Stimulated activated CD4-positive, alpha-beta T cell treated with anti-CD3 and anti-CD28 coated beads, Interleukin-1b, Interleukin-23, amount 100 ng/mL, for 1 hour (primary cell): ENCODE results near the gene ARHGEF17.

ENCODE experiments used
- DNase-seq, 2 donors: peaks; one replicate each; pipeline ENCODE4 v3.0.0-alpha.2; 2020; ENCODE audit warnings: low read depth in 2 of 2

Gene ARHGEF17

GRCh38 chr11:73330569-73331093 is 22.6 kb downstream of the ARHGEF17 start:
- no peak for DNase-seq

GRCh38 chr11:73331138-73331916 is 23.3 kb downstream of the ARHGEF17 start:
- DNase-seq, result no peak

- DNase-seq, result no peak
Measured at GRCh38 chr11:73333173-73333572, 25.1 kb downstream of the ARHGEF17 start.

GRCh38 chr11:73333640-73334383 is 25.7 kb downstream of the ARHGEF17 start:
- no peak for DNase-seq

- DNase-seq, result no peak
Measured at GRCh38 chr11:73334384-73335203, 26.5 kb downstream of the ARHGEF17 start.

- DNase-seq, result peak; percentile 50 to 72
Measured at GRCh38 chr11:73335204-73335923, 27.3 kb downstream of the ARHGEF17 start.

- DNase-seq, result no peak
Measured at GRCh38 chr11:73337846-73338245, 29.8 kb downstream of the ARHGEF17 start.

GRCh38 chr11:73338279-73338678 is 30.2 kb downstream of the ARHGEF17 start:
- no peak for DNase-seq

- DNase-seq, result no peak
Measured at GRCh38 chr11:73340164-73340563, 32.1 kb downstream of the ARHGEF17 start.

GRCh38 chr11:73342633-73343032 is 34.6 kb downstream of the ARHGEF17 start:
- no peak for DNase-seq

GRCh38 chr11:73343076-73343873 is 35.2 kb downstream of the ARHGEF17 start:
- DNase-seq, result no peak

GRCh38 chr11:73344191-73344607 is 36.1 kb downstream of the ARHGEF17 start:
- DNase-seq, result no peak

GRCh38 chr11:73345481-73346160 is 37.5 kb downstream of the ARHGEF17 start:
- no peak for DNase-seq

GRCh38 chr11:73346186-73346935 is 38.3 kb downstream of the ARHGEF17 start:
- DNase-seq, result no peak

GRCh38 chr11:73347067-73347466 is 39.0 kb downstream of the ARHGEF17 start:
- no peak for DNase-seq

- no peak for DNase-seq
Measured at GRCh38 chr11:73348838-73349237, 40.8 kb downstream of the ARHGEF17 start.

GRCh38 chr11:73349633-73350032 is 41.6 kb downstream of the ARHGEF17 start:
- DNase-seq, result no peak

GRCh38 chr11:73350908-73351636 is 43.0 kb downstream of the ARHGEF17 start:
- DNase-seq, result peak; percentile 21 to 24
